Hematopoietic multipotent progenitor cell treated with erythropoietin and hydrocortisone succinate and interleukin-3 and kit ligand, for 4 days (in vitro differentiated cells): Measurements from ENCODE around the gene OR10W1.
A peak's percentile ranks its signal among the peaks of the same experiment; 100 is the strongest.

ENCODE experiments used
- DNase-seq: peaks from one replicate; pipeline ENCODE4 v3.0.0-alpha.2; 2015

OR10W1 gene

GRCh38 chr11:58268142-58268541 is at the start of gene OR10W1:
Gene OR10W1, minus strand, starts transcription at chr11:58268260. Its CDS starts 402 bp downstream, at chr11:58267858.
- no peak for DNase-seq

- DNase-seq = no peak
These were observed 48.1 kb upstream of the OR10W1 start for GRCh38 chr11:58316142-58316541.

- DNase-seq = no peak
These were observed 33.5 kb upstream of the OR10W1 start for GRCh38 chr11:58301576-58301975.

- no peak for DNase-seq
These were observed 24.0 kb upstream of the OR10W1 start for GRCh38 chr11:58292017-58292416.

GRCh38 chr11:58289266-58289665 is 21.2 kb upstream of the OR10W1 start:
- DNase-seq = no peak

- peak; percentile 58 for DNase-seq
These were observed 18.2 kb upstream of the OR10W1 start for GRCh38 chr11:58286249-58286648.

- DNase-seq = no peak
These were observed 17.5 kb upstream of the OR10W1 start for GRCh38 chr11:58285483-58286040.

GRCh38 chr11:58276151-58276550 is 8.1 kb upstream of the OR10W1 start:
- DNase-seq = no peak

GRCh38 chr11:58275002-58275401 is 6.9 kb upstream of the OR10W1 start:
- no peak for DNase-seq

GRCh38 chr11:58259983-58260382 is 8.1 kb downstream of the OR10W1 start:
- no peak for DNase-seq

GRCh38 chr11:58254936-58255335 is 13.1 kb downstream of the OR10W1 start:
- no peak for DNase-seq

GRCh38 chr11:58243954-58244353 is 24.1 kb downstream of the OR10W1 start:
- no peak for DNase-seq

- DNase-seq = no peak
These were observed 40.0 kb downstream of the OR10W1 start for GRCh38 chr11:58227956-58228615.

- DNase-seq = no peak
These were observed 45.3 kb downstream of the OR10W1 start for GRCh38 chr11:58222721-58223120.
